SU-DHL-6 (cell line): Measurements from ENCODE around the gene ABHD16B.

ENCODE experiments used
- H2AFZ ChIP-seq: fragments of 200-600 bp; sonication (generic); 2 replicates; pipeline ENCODE4 v1.6.1; 2014; ENCODE audit warnings: low read depth, mild to moderate bottlenecking, moderate library complexity, mixed read lengths, antibody characterized with exemption, low read length; ENCODE audit not compliant: severe bottlenecking
- H3F3A ChIP-seq: fragments of 200-600 bp; shearing (Covaris generic); 2 replicates; pipeline ENCODE4 v1.6.0; 2016; ENCODE audit warnings: antibody characterized with exemption, mild to moderate bottlenecking; ENCODE audit not compliant: insufficient read depth
- H3K27ac ChIP-seq: fragments of 200-600 bp; sonication (generic); 2 replicates; pipeline ENCODE4 v1.5.1; 2016; ENCODE audit warnings: low read depth, mild to moderate bottlenecking, low read length, moderate library complexity, mixed read lengths
- H3K27me3 ChIP-seq: fragments of 200-600 bp; sonication (generic), shearing (Covaris generic); 2 replicates; pipeline ENCODE4 v1.6.0; 2014; ENCODE audit warnings: mild to moderate bottlenecking, low read length
- H3K36me3 ChIP-seq: fragments of 200-600 bp; sonication (generic); 2 replicates; pipeline ENCODE4 v1.6.1; 2014; ENCODE audit warnings: mild to moderate bottlenecking, low read length, mixed read lengths
- H3K4me2 ChIP-seq: fragments of 300-600, 200-600 bp; shearing (Covaris generic), sonication (generic); 2 replicates; pipeline ENCODE4 v1.6.0; 2014; ENCODE audit warnings: low read length, low read depth, mild to moderate bottlenecking; ENCODE audit not compliant: poor library complexity, severe bottlenecking
- H3K4me3 ChIP-seq: fragments of 200-600 bp; sonication (generic); 2 replicates; pipeline ENCODE4 v1.5.1; 2014; ENCODE audit warnings: antibody characterized with exemption, low read length, mild to moderate bottlenecking, mixed read lengths; ENCODE audit not compliant: insufficient read depth, poor library complexity, severe bottlenecking
- H3K79me2 ChIP-seq: fragments of 200-600 bp; sonication (generic); 2 replicates; pipeline ENCODE4 v1.6.1; 2014; ENCODE audit warnings: mild to moderate bottlenecking, low read length, moderate library complexity; ENCODE audit not compliant: insufficient read depth
- H3K9ac ChIP-seq: fragments of 200-600 bp; sonication (generic); 2 replicates; pipeline ENCODE4 v1.7.0; 2014; ENCODE audit warnings: mild to moderate bottlenecking, low read length
- H3K9me2 ChIP-seq: fragments of 200-600 bp; sonication (generic); replicated peaks from 2 replicates; pipeline ENCODE4 v1.6.1; 2014; ENCODE audit warnings: low read length; ENCODE audit not compliant: insufficient read depth
- H3K9me3 ChIP-seq: fragments of 200-600 bp; sonication (generic); 2 replicates; pipeline ENCODE4 v1.6.1; 2014; ENCODE audit warnings: low read length, mixed read lengths; ENCODE audit not compliant: insufficient read depth
- H4K20me1 ChIP-seq: fragments of 200-600 bp; sonication (generic); 2 replicates; pipeline ENCODE4 v1.6.1; 2014; ENCODE audit warnings: low read depth, mild to moderate bottlenecking, antibody characterized with exemption, low read length, moderate library complexity, mixed read lengths
- CTCF ChIP-seq: fragments of 200-600 bp; sonication (generic); IDR thresholded peaks from one replicate; pipeline ENCODE4 v1.5.1; 2017; ENCODE audit warnings: antibody characterized with exemption, mild to moderate bottlenecking, low read length, moderate library complexity; ENCODE audit not compliant: insufficient read depth, poor library complexity, severe bottlenecking
- EZH2phosphoT487 ChIP-seq: fragments of 200-600 bp; sonication (generic), shearing (Covaris generic); conservative IDR thresholded peaks from 2 replicates; pipeline ENCODE4 v1.6.1; 2018; ENCODE audit warnings: mild to moderate bottlenecking, antibody characterized with exemption, low read length, moderate library complexity, mixed read lengths

The ABHD16B gene

GRCh38 chr20:63895952-63896263, 34.6 kb downstream of the ABHD16B start:
- peaks cover 53% of the 10 kb centered on the region for H3K79me2 ChIP-seq
- TF ChIP-seq EZH2phosphoT487 (no peak), CTCF (no peak)

GRCh38 chr20:63896264-63897105, 35.2 kb downstream of the ABHD16B start:
- TF ChIP-seq EZH2phosphoT487 (no peak), CTCF (no peak)
- H3F3A ChIP-seq = peaks cover 12% of the 10 kb centered on the region; the same call in 1 of the 2 replicates
- peak overlapping the region; percentile 88 for H3K4me3 ChIP-seq
- H3K36me3 ChIP-seq = no peaks in the 10 kb centered on the region
- no peaks in the 10 kb centered on the region for H3K27me3 ChIP-seq
- H4K20me1 ChIP-seq = no peaks in the 10 kb centered on the region; the same call in 1 of the 2 replicates
- H3K9me2 ChIP-seq = no peaks in the 10 kb centered on the region
- peak overlapping the region; percentile 78 for H3K9ac ChIP-seq
- peak overlapping the region; percentile 69 for H3K27ac ChIP-seq
- no peaks in the 10 kb centered on the region for H3K9me3 ChIP-seq
- peak overlapping the region; percentile 99 for H3K4me2 ChIP-seq
- H3K79me2 ChIP-seq = peaks cover 59% of the 10 kb centered on the region
- H2AFZ ChIP-seq = no peak overlapping the region

More at GRCh38 chr20:63895952-63896263, 34.6 kb downstream of the ABHD16B start:
- H3K4me2 ChIP-seq = peak overlapping the region; percentile 99
- no peaks in the 10 kb centered on the region for H3K27me3 ChIP-seq
- H3K27ac ChIP-seq = peak overlapping the region; percentile 69
- H3K4me3 ChIP-seq = peak overlapping the region; percentile 88
- H2AFZ ChIP-seq = no peak overlapping the region
- no peaks in the 10 kb centered on the region; the same call in 1 of the 2 replicates for H4K20me1 ChIP-seq
- H3K9me3 ChIP-seq = no peaks in the 10 kb centered on the region
- H3K9ac ChIP-seq = peak overlapping the region; percentile 78
- H3F3A ChIP-seq = peaks cover 12% of the 10 kb centered on the region; the same call in 1 of the 2 replicates
- no peaks in the 10 kb centered on the region for H3K36me3 ChIP-seq
- no peaks in the 10 kb centered on the region for H3K9me2 ChIP-seq

GRCh38 chr20:63897978-63898561, 36.8 kb downstream of the ABHD16B start:
- H3K36me3 ChIP-seq = no peaks in the 10 kb centered on the region
- H4K20me1 ChIP-seq = no peaks in the 10 kb centered on the region; the same call in 1 of the 2 replicates
- no peak overlapping the region for H2AFZ ChIP-seq
- peaks cover 71% of the 10 kb centered on the region for H3K79me2 ChIP-seq
- no peak overlapping the region for H3K27ac ChIP-seq
- H3F3A ChIP-seq = peaks cover 8% of the 10 kb centered on the region; the same call in 1 of the 2 replicates
- no peak overlapping the region for H3K4me3 ChIP-seq
- H3K9me3 ChIP-seq = no peaks in the 10 kb centered on the region
- no peak overlapping the region for H3K4me2 ChIP-seq
- H3K9ac ChIP-seq = no peak overlapping the region
- no peak for TF ChIP-seq CTCF
- no peaks in the 10 kb centered on the region for H3K9me2 ChIP-seq
- H3K27me3 ChIP-seq = no peaks in the 10 kb centered on the region
